Prostate gland (tissue), 2 donors: ENCODE measurements around the gene SMARCA2. TPM values are rescaled to one million over a fixed set of nuclear protein-coding genes. Genes with fewer than 3 reads are reported as not detected.
A peak's percentile ranks its signal among the peaks of the same experiment; 100 is the strongest.

Experiments
- DNase-seq: peaks from one replicate; pipeline ENCODE4 v3.0.0-alpha.2; 2019; ENCODE audit warnings: low spot score
- H3K27ac ChIP-seq, 2 donors: fragments of 200-600 bp; sonication (generic); 2 replicates each; pipeline ENCODE4 v1.5.1; 2017 to 2019
- H3K27me3 ChIP-seq: fragments of 200-600 bp; sonication (generic); replicated peaks from 2 replicates; pipeline ENCODE4 v1.5.1; 2019; ENCODE audit not compliant: insufficient read depth
- H3K36me3 ChIP-seq, 2 donors: fragments of 200-600 bp; sonication (generic); 1 replicate in 1 of 2; 2 replicates in 1 of 2; pipeline versions ENCODE4 v1.5.1 to v1.8.1; 2017 to 2019
- H3K4me1 ChIP-seq: fragments of 200-600 bp; sonication (generic); replicated peaks from 2 replicates; pipeline ENCODE4 v1.5.1; 2019
- H3K4me3 ChIP-seq, 2 donors: fragments of 200-600 bp; sonication (generic); 2 replicates each; pipeline ENCODE4 v1.5.1; 2017 to 2019
- H3K9me3 ChIP-seq: fragments of 200-600 bp; sonication (generic); 2 replicates; pipeline ENCODE4 v1.5.1; 2017
- CTCF ChIP-seq, 4 experiments: fragments of 200-600 bp in 2 of 4; fragments of 450-650 bp in 2 of 4; sonication (generic) in 2 of 4; IDR thresholded peaks; 1 replicate in 3 of 4; 2 replicates in 1 of 4; pipeline ENCODE4 v1.5.1; 2016 to 2019; ENCODE audit warnings: antibody characterized with exemption in 4 of 4, mild to moderate bottlenecking in 2 of 4, moderate library complexity in 2 of 4
- POLR2A ChIP-seq: fragments of 450-650 bp; IDR thresholded peaks from one replicate; pipeline ENCODE4 v1.6.1; 2016; ENCODE audit warnings: antibody characterized with exemption, mild to moderate bottlenecking
- POLR2AphosphoS5 ChIP-seq: sonication (generic); formaldehyde crosslinking; IDR thresholded peaks from one replicate; pipeline ENCODE4 v1.6.1; 2017; ENCODE audit warnings: antibody characterized with exemption
- WGBS: methylation state at CpG from one replicate; pipeline ENCODE4 v1.1.5; 2018; 5-methylcytosine and 5-hydroxymethylcytosine counted together
- intact Hi-C: fragments of 100-400 bp; cut with DNase I; formaldehyde crosslinking; loops from one replicate; pipeline ENCODE4 v1.14.2; 2022
- total RNA-seq, 2 donors: library from RNA; depleted of rRNA; stranded (reverse); fragments of >200 nt; gene quantifications; one replicate each; pipeline ENCODE4 v1.1.0, GENCODE V29; 2016

SMARCA2 gene
- total RNA-seq, 2 donors from 2014 or later, result 125 to 175 TPM

GRCh38 chr9:2233274-2233673 lies 218.1 kb downstream of the SMARCA2 start:
- intact Hi-C loops, result no loop called here
- WGBS, result 76% methylated on average over 3 of the region's 3 CpGs
- Histone ChIP-seq H3K36me3 (no peaks in the 10 kb centered on the region), H3K4me3 (no peak overlapping the region), H3K27me3 (no peaks in the 10 kb centered on the region), H3K9me3 (no peaks in the 10 kb centered on the region), H3K4me1 (no peaks in the 10 kb centered on the region), H3K27ac (no peak overlapping the region)
- TF ChIP-seq POLR2AphosphoS5, result no peak
- no peak for DNase-seq

- Histone ChIP-seq H3K4me1 (no peaks in the 10 kb centered on the region), H3K36me3 (no peaks in the 10 kb centered on the region), H3K9me3 (no peaks in the 10 kb centered on the region), H3K4me3 (no peak overlapping the region), H3K27me3 (no peaks in the 10 kb centered on the region), H3K27ac (no peak overlapping the region)
- intact Hi-C loops, result no loop called here
- 24% methylated on average over 5 of the region's 5 CpGs for WGBS
- no peak for DNase-seq
- no peak for TF ChIP-seq POLR2AphosphoS5
- TF ChIP-seq POLR2A, result no peak
- no peak for TF ChIP-seq CTCF (IDR thresholded peaks at IDR 0.05)
Measured at GRCh38 chr9:2234371-2234893, 219.3 kb downstream of the SMARCA2 start.

GRCh38 chr9:2235623-2236022 lies 220.5 kb downstream of the SMARCA2 start:
- no peak for DNase-seq
- Histone ChIP-seq H3K36me3 (no peaks in the 10 kb centered on the region), H3K27me3 (no peaks in the 10 kb centered on the region), H3K27ac (no peak overlapping the region), H3K4me1 (no peaks in the 10 kb centered on the region), H3K4me3 (no peak overlapping the region), H3K9me3 (no peaks in the 10 kb centered on the region)
- TF ChIP-seq POLR2A (no peak), POLR2AphosphoS5 (no peak), CTCF (IDR thresholded peaks at IDR 0.05) (no peak)
- intact Hi-C loops, result no loop called here
- 85% methylated on average over 5 of the region's 5 CpGs for WGBS

- WGBS, result 76% methylated on average over 3 of the region's 3 CpGs
- TF ChIP-seq POLR2AphosphoS5 (no peak), CTCF (IDR thresholded peaks at IDR 0.05) (no peak), POLR2A (no peak)
Measured at GRCh38 chr9:2236850-2237249, 221.7 kb downstream of the SMARCA2 start.

GRCh38 chr9:2241461-2241835 lies 226.3 kb downstream of the SMARCA2 start:
- no peaks in the 10 kb centered on the region for H3K27me3 ChIP-seq
- H3K4me1 ChIP-seq, result no peaks in the 10 kb centered on the region
- TF ChIP-seq CTCF (IDR thresholded peaks at IDR 0.05), result no peak
- no peak for TF ChIP-seq POLR2AphosphoS5
- TF ChIP-seq POLR2A, result no peak
- H3K9me3 ChIP-seq, result no peaks in the 10 kb centered on the region
- intact Hi-C loops, result loop anchor here (5.0 to 10.0 kb wide), 5 partner anchors 63 to 593 kb away; partner anchors contain the start of gene VLDLR
- H3K36me3 ChIP-seq, result no peaks in the 10 kb centered on the region
- no peak overlapping the region for H3K27ac ChIP-seq
- WGBS, result 11% methylated on average over 15 of the region's 15 CpGs
- H3K4me3 ChIP-seq, result peak overlapping the region; percentile 32 to 37
- peak; percentile 13 for DNase-seq

More at GRCh38 chr9:2236850-2237249, 221.7 kb downstream of the SMARCA2 start:
- no peak overlapping the region for H3K27ac ChIP-seq
- intact Hi-C loops, result no loop called here
- H3K4me3 ChIP-seq, result no peak overlapping the region
- no peak for DNase-seq
- no peaks in the 10 kb centered on the region for H3K9me3 ChIP-seq
- no peaks in the 10 kb centered on the region for H3K4me1 ChIP-seq
- no peaks in the 10 kb centered on the region for H3K27me3 ChIP-seq
- no peaks in the 10 kb centered on the region for H3K36me3 ChIP-seq
